ENCODE data around the gene TMEM178B.

DNA sequence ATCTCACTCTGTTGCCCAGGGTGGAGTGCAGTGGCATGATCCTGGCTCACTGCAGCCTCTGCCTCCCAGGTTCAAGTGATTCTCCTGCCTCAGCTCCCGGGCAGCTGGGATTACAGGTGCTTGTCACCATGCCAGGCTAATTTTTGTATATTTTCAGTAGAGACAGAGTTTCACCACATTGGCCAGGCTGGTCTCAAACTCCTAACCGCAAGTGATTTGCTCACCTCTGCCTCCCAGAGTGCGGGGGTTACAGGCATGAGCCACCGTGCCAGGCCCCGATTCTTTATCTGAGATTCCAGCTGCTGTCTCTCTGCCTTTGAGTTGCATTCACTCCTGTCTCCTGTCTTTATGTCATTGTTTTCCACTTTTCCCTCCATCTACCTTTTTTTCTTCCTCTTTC is 168.7 kb downstream of the TMEM178B start:
- TF ChIP-seq, protein P1, sequence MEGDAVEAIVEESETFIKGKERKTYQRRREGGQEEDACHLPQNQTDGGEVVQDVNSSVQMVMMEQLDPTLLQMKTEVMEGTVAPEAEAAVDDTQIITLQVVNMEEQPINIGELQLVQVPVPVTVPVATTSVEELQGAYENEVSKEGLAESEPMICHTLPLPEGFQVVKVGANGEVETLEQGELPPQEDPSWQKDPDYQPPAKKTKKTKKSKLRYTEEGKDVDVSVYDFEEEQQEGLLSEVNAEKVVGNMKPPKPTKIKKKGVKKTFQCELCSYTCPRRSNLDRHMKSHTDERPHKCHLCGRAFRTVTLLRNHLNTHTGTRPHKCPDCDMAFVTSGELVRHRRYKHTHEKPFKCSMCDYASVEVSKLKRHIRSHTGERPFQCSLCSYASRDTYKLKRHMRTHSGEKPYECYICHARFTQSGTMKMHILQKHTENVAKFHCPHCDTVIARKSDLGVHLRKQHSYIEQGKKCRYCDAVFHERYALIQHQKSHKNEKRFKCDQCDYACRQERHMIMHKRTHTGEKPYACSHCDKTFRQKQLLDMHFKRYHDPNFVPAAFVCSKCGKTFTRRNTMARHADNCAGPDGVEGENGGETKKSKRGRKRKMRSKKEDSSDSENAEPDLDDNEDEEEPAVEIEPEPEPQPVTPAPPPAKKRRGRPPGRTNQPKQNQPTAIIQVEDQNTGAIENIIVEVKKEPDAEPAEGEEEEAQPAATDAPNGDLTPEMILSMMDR (IDR thresholded peaks at IDR 0.05; ENCODE audit: insufficient read depth, low read length), result no peak
- TF ChIP-seq POLR2AphosphoS5 (IDR thresholded peaks at IDR 0.05; ENCODE audit: low read depth), result no peak
- no peak for TF ChIP-seq GABPA (IDR thresholded peaks at IDR 0.05; ENCODE audit: low read depth)
- no peak for TF ChIP-seq SPI1 (IDR thresholded peaks at IDR 0.05; ENCODE audit: borderline replicate concordance, low read depth)
